Adrenal gland (tissue), 12 donors: Measurements from ENCODE around the gene XPR1. TPM values are rescaled to one million over a fixed set of nuclear protein-coding genes. Genes with fewer than 3 reads are reported as not detected.

ENCODE experiments used
- DNase-seq, 7 donors: peaks; one replicate each; pipeline ENCODE4 v3.0.0-alpha.2; 2019 to 2020
- H3K27ac ChIP-seq, 5 donors: fragments of 200-600 bp; sonication (generic) in 4 of 5; 1 replicate in 3 of 5; 2 replicates in 2 of 5; pipeline versions ENCODE4 v1.5.1 to v1.8.0; 2016 to 2020; ENCODE audit warnings: mild to moderate bottlenecking in 1 of 5
- H3K27me3 ChIP-seq: fragments of 200-600 bp; 2 replicates; pipeline ENCODE4 v1.8.0; 2021
- H3K36me3 ChIP-seq, 2 donors: fragments of 200-600 bp; replicated peaks in 1 of 2; 1 replicate in 1 of 2; 2 replicates in 1 of 2; pipeline versions ENCODE4 v1.5.1 to v1.8.0; 2018 to 2022
- H3K4me1 ChIP-seq, 2 donors: fragments of 200-600 bp; replicated peaks in 1 of 2; 1 replicate in 1 of 2; 2 replicates in 1 of 2; pipeline versions ENCODE4 v1.5.1 to v1.8.0; 2018 to 2021
- H3K4me3 ChIP-seq, 4 donors: fragments of 200-600 bp; sonication (generic) in 3 of 4; one replicate each; pipeline ENCODE4 v1.5.1; 2016 to 2018
- H3K9me3 ChIP-seq, 3 donors: fragments of 200-600 bp; sonication (generic) in 1 of 3; replicated peaks in 1 of 3; 1 replicate in 2 of 3; 2 replicates in 1 of 3; pipeline versions ENCODE4 v1.5.1 to v1.8.0; 2016 to 2021
- POLR2A ChIP-seq, 2 donors: fragments of 450-650 bp; IDR thresholded peaks; one replicate each; pipeline ENCODE4 v1.6.1; 2017; ENCODE audit warnings: antibody characterized with exemption in 2 of 2, mild to moderate bottlenecking in 2 of 2, moderate library complexity in 1 of 2
- WGBS, 4 donors: extraction: QIAGEN DNeasy Blood & Tissue Kit in 2 of 4; methylation state at CpG; one replicate each; pipeline versions ENCODE4 v1.1.5 to v1.1.7; 2013 to 2017; 5-methylcytosine and 5-hydroxymethylcytosine counted together
- intact Hi-C, 2 donors: fragments of 100-400 bp; cut with DNase I; formaldehyde crosslinking; loops; one replicate each; pipeline versions ENCODE4 v1.14.1 to v1.15.0; 2022 to 2023
- polyA plus RNA-seq, 3 donors: library from polyadenylated mRNA; stranded (reverse); fragments of 200-250 nt in 2 of 3; fragments of 350-450 nt in 1 of 3; fragmentation: Illumina TruSeq in 1 of 3; extraction: RNeasy Lipid Tissue Mini Kit (QIAGEN cat#74804) in 1 of 3; gene quantifications; one replicate each; pipeline ENCODE4 v1.2.3, GENCODE V29; 2013 to 2014
- total RNA-seq, 9 donors: library from RNA; depleted of rRNA in 4 of 9; stranded (reverse); fragments of >200 nt in 4 of 9; fragments of 120-200 nt in 1 of 9; fragmentation: NEBNext Ultra II Directional in 1 of 9; extraction: Animal tissue kit (Norgen Biotek cat#: 25700) in 1 of 9; gene quantifications; one replicate each; pipeline versions ENCODE4 v1.1.0 to v1.2.4, GENCODE V29; 2013 to 2023
- TF ChIP-seq, protein P1 (sequence below), 6 experiments: fragments of 450-650 bp in 4 of 6; fragments of 200-600 bp in 2 of 6; sonication (generic) in 1 of 6; IDR thresholded peaks; 1 replicate in 5 of 6; 2 replicates in 1 of 6; pipeline versions ENCODE4 v1.5.1 to v1.8.0; 2016 to 2021; ENCODE audit warnings: antibody characterized with exemption in 6 of 6, mild to moderate bottlenecking in 2 of 6, moderate library complexity in 1 of 6
- donor health status: healthy with polysubstance abuse.
- donor health status: Bipolar disorder and iron deficiency.
- donor health status: DM: yes; HTN: yes; CAD: no.
- donor health status: DM: no; HTN: no; CAD: no.
- donor health status: DM: no; HTN: no; CAD: no.
- donor health status: DM: yes; HTN: yes; CAD: no.

The XPR1 gene
- total and polyA plus RNA-seq, 12 donors: 4.8 to 53.0 (median 24.1) TPM

DNA sequence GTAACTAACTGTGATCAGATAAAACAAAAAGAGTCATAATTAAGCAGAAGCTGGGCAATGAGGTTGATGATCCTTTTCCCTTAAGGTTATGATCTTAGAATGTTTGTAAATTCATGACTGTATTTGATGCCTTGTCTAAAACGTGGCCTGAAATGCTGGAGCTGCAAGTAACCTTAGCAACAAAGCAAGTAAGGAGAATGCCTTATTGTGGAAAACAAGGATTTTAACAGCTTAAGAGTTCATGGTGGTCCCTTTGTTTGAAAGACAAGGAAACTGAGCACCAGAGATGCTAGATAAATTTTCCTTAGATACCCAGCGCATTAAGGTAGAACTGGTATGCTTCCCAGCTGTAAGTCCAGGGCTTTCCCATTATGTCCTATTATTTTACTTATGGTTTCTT is 25.7 kb upstream of the XPR1 start:
- no peaks in the 10 kb centered on the region for H3K9me3 ChIP-seq
- DNase-seq: no peak
- no peaks in the 10 kb centered on the region for H3K27me3 ChIP-seq
- WGBS, 4 donors: 67 to 75% (median 69%) methylated on average over 2 of the region's 2 CpGs
- H3K4me1 ChIP-seq: peaks cover 5 to 7% of the 10 kb centered on the region in 2 donors
- intact Hi-C loops: no loop called here
- no peaks in the 10 kb centered on the region for H3K36me3 ChIP-seq
- no peak overlapping the region for H3K27ac ChIP-seq
- TF ChIP-seq, protein P1, sequence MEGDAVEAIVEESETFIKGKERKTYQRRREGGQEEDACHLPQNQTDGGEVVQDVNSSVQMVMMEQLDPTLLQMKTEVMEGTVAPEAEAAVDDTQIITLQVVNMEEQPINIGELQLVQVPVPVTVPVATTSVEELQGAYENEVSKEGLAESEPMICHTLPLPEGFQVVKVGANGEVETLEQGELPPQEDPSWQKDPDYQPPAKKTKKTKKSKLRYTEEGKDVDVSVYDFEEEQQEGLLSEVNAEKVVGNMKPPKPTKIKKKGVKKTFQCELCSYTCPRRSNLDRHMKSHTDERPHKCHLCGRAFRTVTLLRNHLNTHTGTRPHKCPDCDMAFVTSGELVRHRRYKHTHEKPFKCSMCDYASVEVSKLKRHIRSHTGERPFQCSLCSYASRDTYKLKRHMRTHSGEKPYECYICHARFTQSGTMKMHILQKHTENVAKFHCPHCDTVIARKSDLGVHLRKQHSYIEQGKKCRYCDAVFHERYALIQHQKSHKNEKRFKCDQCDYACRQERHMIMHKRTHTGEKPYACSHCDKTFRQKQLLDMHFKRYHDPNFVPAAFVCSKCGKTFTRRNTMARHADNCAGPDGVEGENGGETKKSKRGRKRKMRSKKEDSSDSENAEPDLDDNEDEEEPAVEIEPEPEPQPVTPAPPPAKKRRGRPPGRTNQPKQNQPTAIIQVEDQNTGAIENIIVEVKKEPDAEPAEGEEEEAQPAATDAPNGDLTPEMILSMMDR (IDR thresholded peaks at IDR 0.05): no peak
- no peak overlapping the region for H3K4me3 ChIP-seq

DNA sequence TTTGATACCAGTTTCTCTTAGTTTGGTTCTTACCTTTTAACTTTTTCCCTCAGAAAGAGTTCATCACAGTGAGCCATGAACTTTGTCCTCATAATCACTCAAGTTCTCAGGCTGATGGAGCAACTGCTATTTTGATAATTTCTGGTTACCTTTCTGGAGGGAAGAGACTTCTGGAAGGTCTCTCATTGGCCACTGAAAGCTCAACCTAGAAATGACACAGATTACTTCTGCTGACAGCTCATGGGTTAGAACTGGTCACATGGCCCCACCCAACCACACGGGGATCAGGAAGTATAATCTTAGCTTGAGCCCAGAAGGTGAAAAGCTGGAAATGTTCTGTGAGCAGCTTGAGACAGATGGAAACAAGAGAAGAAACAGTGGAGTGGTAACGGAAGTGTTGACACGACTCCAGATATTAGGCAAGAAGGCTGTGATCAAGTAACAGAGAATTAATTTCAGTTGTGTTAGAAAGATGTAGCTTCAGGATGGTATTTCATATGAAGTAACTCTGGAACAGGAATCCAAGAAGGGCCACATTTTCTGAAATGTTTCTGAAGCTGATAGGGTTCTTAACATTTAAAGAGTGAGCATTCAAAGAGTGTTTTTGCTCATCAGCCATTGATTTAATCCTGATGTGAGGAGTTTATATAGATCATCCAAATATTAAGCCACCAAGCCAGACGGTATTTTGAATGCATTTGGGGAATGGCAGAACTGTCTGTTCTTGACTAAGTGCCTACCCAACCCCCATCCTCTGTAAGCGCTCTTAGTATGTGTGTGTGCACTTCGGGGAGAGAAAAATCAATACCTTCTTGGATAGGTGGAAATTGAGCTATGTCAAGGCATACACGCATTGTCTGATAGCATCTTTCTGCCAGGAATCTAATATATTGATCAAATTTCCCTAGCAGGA is 21.9 kb upstream of the XPR1 start:
- Histone ChIP-seq H3K4me3 (no peak overlapping the region), H3K4me1 (peaks cover 6 to 25% of the 10 kb centered on the region in 2 donors), H3K27me3 (no peaks in the 10 kb centered on the region), H3K36me3 (no peaks in the 10 kb centered on the region), H3K9me3 (no peaks in the 10 kb centered on the region), H3K27ac (peak overlapping the region in 2 of 5 donors; percentile 82 to 94)
- WGBS, 4 donors: 85 to 88% (median 86%) methylated on average over 7 of the region's 7 CpGs
- intact Hi-C loops: no loop called here
- no peak for TF ChIP-seq POLR2A (IDR thresholded peaks at IDR 0.05)
- TF ChIP-seq, protein P1 (IDR thresholded peaks at IDR 0.05): no peak
- no peak for DNase-seq

DNA sequence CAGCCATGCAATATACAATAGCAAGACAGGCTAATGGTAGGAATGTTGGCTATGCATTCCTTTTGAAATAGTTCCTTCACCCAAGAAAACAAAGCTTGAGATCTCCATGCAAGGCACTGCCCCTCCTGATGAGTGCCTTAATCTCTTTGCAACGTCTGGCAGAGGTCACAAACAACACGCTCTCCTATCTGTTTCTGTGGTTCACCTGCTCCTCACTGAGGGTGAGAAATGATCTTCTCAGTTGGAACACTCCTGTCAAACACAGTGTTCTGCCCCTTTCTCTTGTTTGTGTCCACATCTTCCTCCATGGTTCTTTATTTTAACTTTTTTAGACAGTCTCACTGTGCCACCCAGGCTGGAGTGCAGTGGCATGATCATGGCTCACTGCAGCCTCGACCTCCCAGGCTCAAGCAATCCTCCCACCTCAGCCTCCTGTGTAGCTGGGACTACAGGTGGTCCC is 21.2 kb upstream of the XPR1 start:
- intact Hi-C loops: no loop called here
- Histone ChIP-seq H3K27ac (peak overlapping the region; percentile 38 to 94 (median 67)), H3K36me3 (no peaks in the 10 kb centered on the region), H3K27me3 (no peaks in the 10 kb centered on the region), H3K9me3 (no peaks in the 10 kb centered on the region), H3K4me3 (no peak overlapping the region), H3K4me1 (peaks cover 6 to 25% of the 10 kb centered on the region in 2 donors)
- DNase-seq: no peak
- WGBS, 4 donors: 79 to 84% (median 83%) methylated on average over 3 of the region's 3 CpGs
- TF ChIP-seq, protein P1 (IDR thresholded peaks at IDR 0.05): no peak
- TF ChIP-seq POLR2A (IDR thresholded peaks at IDR 0.05): no peak

DNA sequence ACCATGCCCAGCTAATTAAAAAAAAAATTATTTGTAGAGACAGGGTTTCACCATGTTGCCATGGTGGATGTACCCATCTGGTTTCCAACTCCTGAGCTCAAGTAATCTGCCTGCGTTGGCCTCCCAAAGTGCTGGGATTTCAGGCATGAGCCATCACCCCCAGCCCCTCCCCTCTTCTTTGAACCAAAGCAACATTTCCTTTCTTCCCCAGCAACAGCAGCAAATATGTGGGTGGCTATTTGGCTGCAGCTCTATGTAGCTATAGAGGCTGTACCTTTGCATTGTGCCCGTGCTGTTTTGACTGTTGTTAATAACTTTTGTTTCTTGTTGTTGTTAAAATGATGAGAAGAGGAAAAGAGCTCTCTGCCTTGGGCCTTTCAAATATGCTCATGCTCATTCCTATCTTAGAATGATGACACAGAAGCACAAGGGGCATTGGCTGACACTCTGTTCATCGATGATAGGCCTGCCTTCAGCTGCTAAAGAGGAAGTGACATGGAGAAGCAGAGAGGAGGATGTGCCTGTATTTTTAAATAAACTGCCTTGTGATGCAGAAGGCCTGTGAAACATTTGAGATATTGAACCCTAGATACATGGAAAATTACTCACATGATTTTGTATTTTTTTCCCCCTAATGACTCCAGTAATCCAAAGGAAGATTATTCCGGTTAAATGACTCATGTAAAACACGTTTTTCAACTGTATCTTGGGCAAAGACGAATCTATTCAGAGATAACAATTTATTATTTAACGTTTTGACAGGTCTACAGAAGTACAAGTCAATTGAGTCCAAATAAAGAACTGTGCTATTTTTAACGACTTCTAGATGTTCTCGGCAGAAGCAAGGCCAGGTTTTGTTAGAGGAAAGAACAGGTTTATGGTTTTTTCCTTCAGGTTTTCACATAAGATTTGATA is 20.5 kb upstream of the XPR1 start:
- WGBS, 4 donors: 31 to 38% (median 32%) methylated on average over 9 of the region's 9 CpGs
- peaks cover 6 to 25% of the 10 kb centered on the region in 2 donors for H3K4me1 ChIP-seq
- peak in 6 of 7 donors; percentile 62 to 82 (median 75) for DNase-seq
- no peaks in the 10 kb centered on the region for H3K36me3 ChIP-seq
- no peak overlapping the region for H3K4me3 ChIP-seq
- H3K27me3 ChIP-seq: no peaks in the 10 kb centered on the region
- no peaks in the 10 kb centered on the region for H3K9me3 ChIP-seq
- peak overlapping the region; percentile 38 to 94 (median 67) for H3K27ac ChIP-seq
- intact Hi-C loops: no loop called here
- peak in 1 of 2 donors; percentile 22 for TF ChIP-seq POLR2A (IDR thresholded peaks at IDR 0.05)
- TF ChIP-seq, protein P1 (IDR thresholded peaks at IDR 0.05): no peak
